Thoracic aorta (tissue), 2 donors: ENCODE measurements around the gene EXOC3. TPM values are rescaled to one million over a fixed set of nuclear protein-coding genes. Genes with fewer than 3 reads are reported as not detected.

Source experiments
- ATAC-seq: fragments of 150-250 bp; one replicate; pipeline ENCODE4 v1.8.0; 2017; ENCODE audit warnings: low read depth; ENCODE audit not compliant: insufficient number of reproducible peaks, low FRiP score
- DNase-seq: peaks from one replicate; pipeline ENCODE4 v3.0.0-alpha.2; 2020; ENCODE audit warnings: low spot score
- H3K27ac ChIP-seq, 2 donors: fragments of 200-600 bp; sonication (generic); 1 replicate in 1 of 2; 2 replicates in 1 of 2; pipeline ENCODE4 v1.5.1; 2016; ENCODE audit warnings: mild to moderate bottlenecking in 2 of 2, moderate library complexity in 2 of 2
- H3K27me3 ChIP-seq: fragments of 200-600 bp; sonication (generic); replicated peaks from 2 replicates; pipeline ENCODE4 v1.6.0; 2016; ENCODE audit warnings: mild to moderate bottlenecking; ENCODE audit not compliant: insufficient read depth
- H3K36me3 ChIP-seq: fragments of 200-600 bp; sonication (generic); one replicate; pipeline ENCODE4 v1.5.1; 2016
- H3K4me1 ChIP-seq, 2 donors: fragments of 200-600 bp; sonication (generic); 1 replicate in 1 of 2; 2 replicates in 1 of 2; pipeline versions ENCODE4 v1.5.1 to v1.6.0; 2016; ENCODE audit warnings: low read depth in 2 of 2, mild to moderate bottlenecking in 1 of 2; ENCODE audit not compliant: control insufficient read depth in 1 of 2
- H3K4me3 ChIP-seq: fragments of 200-600 bp; sonication (generic); 2 replicates; pipeline ENCODE4 v1.5.1; 2016; ENCODE audit warnings: mild to moderate bottlenecking
- H3K9me3 ChIP-seq: fragments of 200-600 bp; sonication (generic); 2 replicates; pipeline ENCODE4 v1.5.1; 2016
- total RNA-seq, 2 donors: library from RNA; depleted of rRNA; stranded (reverse); fragments of >200 nt; gene quantifications; one replicate each; pipeline versions ENCODE4 v1.1.0 to v1.2.3, GENCODE V29; 2016
- TF ChIP-seq, protein P1 (sequence below): fragments of 200-600 bp; sonication (generic); IDR thresholded peaks from one replicate; pipeline ENCODE4 v1.5.1; 2019; ENCODE audit warnings: antibody characterized with exemption

Gene EXOC3
- total RNA-seq, 2 donors from 2014 or later = 34.5 to 79.7 TPM

- TF ChIP-seq, protein P1, sequence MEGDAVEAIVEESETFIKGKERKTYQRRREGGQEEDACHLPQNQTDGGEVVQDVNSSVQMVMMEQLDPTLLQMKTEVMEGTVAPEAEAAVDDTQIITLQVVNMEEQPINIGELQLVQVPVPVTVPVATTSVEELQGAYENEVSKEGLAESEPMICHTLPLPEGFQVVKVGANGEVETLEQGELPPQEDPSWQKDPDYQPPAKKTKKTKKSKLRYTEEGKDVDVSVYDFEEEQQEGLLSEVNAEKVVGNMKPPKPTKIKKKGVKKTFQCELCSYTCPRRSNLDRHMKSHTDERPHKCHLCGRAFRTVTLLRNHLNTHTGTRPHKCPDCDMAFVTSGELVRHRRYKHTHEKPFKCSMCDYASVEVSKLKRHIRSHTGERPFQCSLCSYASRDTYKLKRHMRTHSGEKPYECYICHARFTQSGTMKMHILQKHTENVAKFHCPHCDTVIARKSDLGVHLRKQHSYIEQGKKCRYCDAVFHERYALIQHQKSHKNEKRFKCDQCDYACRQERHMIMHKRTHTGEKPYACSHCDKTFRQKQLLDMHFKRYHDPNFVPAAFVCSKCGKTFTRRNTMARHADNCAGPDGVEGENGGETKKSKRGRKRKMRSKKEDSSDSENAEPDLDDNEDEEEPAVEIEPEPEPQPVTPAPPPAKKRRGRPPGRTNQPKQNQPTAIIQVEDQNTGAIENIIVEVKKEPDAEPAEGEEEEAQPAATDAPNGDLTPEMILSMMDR = no peak
- Histone ChIP-seq H3K4me3 (no peak overlapping the region), H3K36me3 (no peaks in the 10 kb centered on the region), H3K27me3 (no peaks in the 10 kb centered on the region), H3K9me3 (no peaks in the 10 kb centered on the region), H3K4me1 (no peaks in the 10 kb centered on the region), H3K27ac (no peak overlapping the region)
- no peak for DNase-seq
- ATAC-seq = no peak
These were observed 8.4 kb upstream of the EXOC3 start for GRCh38 chr5:434443-435146.

- H3K36me3 ChIP-seq = no peaks in the 10 kb centered on the region
- no peaks in the 10 kb centered on the region for H3K9me3 ChIP-seq
- no peak for DNase-seq
- no peaks in the 10 kb centered on the region for H3K4me1 ChIP-seq
- no peak overlapping the region for H3K4me3 ChIP-seq
- TF ChIP-seq, protein P1 = no peak
- H3K27me3 ChIP-seq = no peaks in the 10 kb centered on the region
- no peak overlapping the region for H3K27ac ChIP-seq
- ATAC-seq = no peak
These were observed 7.7 kb upstream of the EXOC3 start for GRCh38 chr5:435156-435790.

DNA sequence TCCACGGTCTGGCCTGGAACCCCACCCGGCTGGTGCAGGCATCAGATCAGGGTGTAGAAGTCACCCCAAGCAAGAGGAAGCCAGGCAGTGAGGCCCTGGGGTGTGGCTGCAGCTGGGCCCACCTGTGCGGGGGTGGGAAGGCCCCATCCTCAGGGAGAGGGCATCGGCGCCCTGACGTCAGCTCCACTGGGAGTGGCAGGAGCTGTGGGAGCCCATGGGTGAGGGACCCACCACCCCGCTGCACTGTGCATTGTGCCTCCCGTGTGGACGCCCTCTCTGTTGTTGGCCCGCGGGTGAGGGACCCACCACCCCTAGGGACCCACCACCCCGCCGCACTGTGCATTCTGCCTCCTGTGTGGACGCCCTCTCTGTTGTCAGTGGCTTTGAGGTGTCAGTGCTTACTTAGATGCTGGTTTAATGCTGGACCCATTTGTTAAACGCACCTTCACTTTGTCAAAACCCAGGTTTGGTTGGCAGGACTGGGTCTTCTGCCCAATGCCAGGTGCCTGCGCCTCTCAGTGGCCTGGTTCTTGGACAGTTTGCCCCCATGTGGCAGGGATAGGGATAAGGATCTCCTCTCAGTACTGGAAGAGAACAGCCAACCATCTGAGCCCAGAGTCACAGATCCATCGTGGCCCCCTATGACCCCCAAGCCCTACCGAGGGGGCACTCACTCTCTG, 6.9 kb upstream of the EXOC3 start:
- no peak for DNase-seq
- Histone ChIP-seq H3K4me3 (no peak overlapping the region), H3K27me3 (no peaks in the 10 kb centered on the region), H3K4me1 (no peaks in the 10 kb centered on the region), H3K36me3 (no peaks in the 10 kb centered on the region), H3K27ac (no peak overlapping the region), H3K9me3 (no peaks in the 10 kb centered on the region)
- ATAC-seq = no peak
- TF ChIP-seq, protein P1 = no peak

DNA sequence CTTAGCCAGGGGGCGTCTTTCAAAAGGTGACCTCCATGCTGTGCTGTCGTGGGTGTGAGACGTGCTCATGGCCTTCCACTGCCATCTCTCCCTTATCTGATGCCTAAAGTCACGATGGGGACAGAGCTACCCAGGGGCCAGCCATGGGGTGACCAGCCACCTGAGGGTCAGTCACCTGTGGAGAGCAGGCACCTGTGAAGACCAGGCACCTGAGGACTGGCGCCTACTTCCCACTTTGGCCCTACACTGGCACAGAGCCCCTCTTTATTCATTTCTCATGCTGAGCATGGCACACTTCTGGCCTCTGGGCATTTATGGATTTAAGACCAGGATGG, 6.4 kb upstream of the EXOC3 start:
- H3K36me3 ChIP-seq = no peaks in the 10 kb centered on the region
- H3K9me3 ChIP-seq = no peaks in the 10 kb centered on the region
- no peaks in the 10 kb centered on the region for H3K4me1 ChIP-seq
- DNase-seq (no peak), ATAC-seq (no peak)
- H3K27me3 ChIP-seq = no peaks in the 10 kb centered on the region
- no peak overlapping the region for H3K27ac ChIP-seq
- TF ChIP-seq, protein P1 = no peak
- H3K4me3 ChIP-seq = no peak overlapping the region

- DNase-seq = no peak
- ATAC-seq = no peak
- Histone ChIP-seq H3K27ac (no peak overlapping the region), H3K9me3 (no peaks in the 10 kb centered on the region), H3K4me1 (peaks cover 5% of the 10 kb centered on the region in 2 donors), H3K4me3 (no peak overlapping the region), H3K36me3 (no peaks in the 10 kb centered on the region), H3K27me3 (no peaks in the 10 kb centered on the region)
- TF ChIP-seq, protein P1 = no peak
These were observed 5.7 kb upstream of the EXOC3 start for GRCh38 chr5:437281-437771.
